Type B pancreatic cell (in vitro differentiated cells): ENCODE data around the gene CPN2. TPM values are rescaled to one million over a fixed set of nuclear protein-coding genes. Genes with fewer than 3 reads are reported as not detected.

Experiments used
- DNase-seq: peaks from one replicate; pipeline ENCODE4 v3.0.0; 2021; ENCODE audit warnings: mixed read lengths; ENCODE audit not compliant: unreplicated experiment; ENCODE audit errors: extremely low spot score
- H3K27ac Mint-ChIP-seq: 2 replicates; pipeline ENCODE4 v1.8.0; 2021; ENCODE audit warnings: mild to moderate bottlenecking, mixed read lengths
- H3K27me3 Mint-ChIP-seq: 2 replicates; pipeline ENCODE4 v1.8.0; 2021; ENCODE audit warnings: mixed read lengths
- H3K36me3 Mint-ChIP-seq: 2 replicates; pipeline ENCODE4 v1.8.0; 2021; ENCODE audit warnings: mixed read lengths
- H3K4me1 Mint-ChIP-seq: one replicate; pipeline ENCODE4 v1.8.0; 2021; ENCODE audit warnings: mixed read lengths; ENCODE audit not compliant: unreplicated experiment
- H3K4me3 Mint-ChIP-seq: 2 replicates; pipeline ENCODE4 v1.8.0; 2021; ENCODE audit warnings: mild to moderate bottlenecking, mixed read lengths
- H3K9me3 Mint-ChIP-seq: 2 replicates; pipeline ENCODE4 v1.8.0; 2021; ENCODE audit warnings: mixed read lengths
- CTCF ChIP-seq: fragments of 200-600 bp; sonication (generic); conservative IDR thresholded peaks from 2 replicates; pipeline ENCODE4 v1.5.0; 2021; ENCODE audit warnings: antibody characterized with exemption, mild to moderate bottlenecking
- total RNA-seq: library from RNA; stranded (reverse); gene quantifications from 2 replicates; pipeline ENCODE4 v1.2.1, GENCODE V29; 2021; ENCODE audit warnings: low replicate concordance

CPN2 gene
- total RNA-seq, 1 donor from 2014 or later, result not detected

- no peak for DNase-seq
- no peaks in the 10 kb centered on the region for H3K9me3 Mint-ChIP-seq
- H3K27ac Mint-ChIP-seq, result no peak overlapping the region
- H3K27me3 Mint-ChIP-seq, result peaks cover 16% of the 10 kb centered on the region
- peaks cover 6% of the 10 kb centered on the region for H3K4me1 Mint-ChIP-seq
- H3K4me3 Mint-ChIP-seq, result no peak overlapping the region
- no peaks in the 10 kb centered on the region for H3K36me3 Mint-ChIP-seq
- TF ChIP-seq CTCF, result no peak
These were observed 5.1 kb downstream of the CPN2 start for GRCh38 chr3:194346035-194346434.

- Mint-ChIP-seq H3K4me3 (no peak overlapping the region), H3K27ac (no peak overlapping the region)
These were observed 7.1 kb downstream of the CPN2 start for GRCh38 chr3:194344012-194344411.

GRCh38 chr3:194343561-194343893 is 7.6 kb downstream of the CPN2 start:
- DNase-seq, result no peak
- Mint-ChIP-seq H3K36me3 (no peaks in the 10 kb centered on the region), H3K4me3 (no peak overlapping the region), H3K27me3 (peaks cover 23% of the 10 kb centered on the region), H3K4me1 (peaks cover 19% of the 10 kb centered on the region), H3K9me3 (no peaks in the 10 kb centered on the region), H3K27ac (no peak overlapping the region)
- no peak for TF ChIP-seq CTCF

More at GRCh38 chr3:194344012-194344411, 7.1 kb downstream of the CPN2 start:
- peak; percentile 83 for DNase-seq
- TF ChIP-seq CTCF, result peak; percentile 99
- Mint-ChIP-seq H3K4me1 (peaks cover 19% of the 10 kb centered on the region), H3K9me3 (no peaks in the 10 kb centered on the region), H3K27me3 (peaks cover 24% of the 10 kb centered on the region), H3K36me3 (no peaks in the 10 kb centered on the region)

GRCh38 chr3:194342861-194343560 is 8.1 kb downstream of the CPN2 start:
- Mint-ChIP-seq H3K27me3 (peaks cover 19% of the 10 kb centered on the region), H3K4me3 (no peak overlapping the region), H3K9me3 (no peaks in the 10 kb centered on the region), H3K4me1 (peaks cover 19% of the 10 kb centered on the region), H3K36me3 (no peaks in the 10 kb centered on the region), H3K27ac (no peak overlapping the region)
- TF ChIP-seq CTCF, result no peak
- no peak for DNase-seq

GRCh38 chr3:194340757-194341400 is 10.2 kb downstream of the CPN2 start:
- no peak for TF ChIP-seq CTCF
- no peak overlapping the region for H3K4me3 Mint-ChIP-seq
- H3K27me3 Mint-ChIP-seq, result peaks cover 26% of the 10 kb centered on the region
- no peaks in the 10 kb centered on the region for H3K9me3 Mint-ChIP-seq
- peaks cover 26% of the 10 kb centered on the region for H3K4me1 Mint-ChIP-seq
- no peaks in the 10 kb centered on the region for H3K36me3 Mint-ChIP-seq
- no peak for DNase-seq
- H3K27ac Mint-ChIP-seq, result no peak overlapping the region
